ENCODE results near the gene THRAP3.

The THRAP3 gene

GRCh38 chr1:36344395-36344680 is 120.1 kb downstream of the THRAP3 start:
- TF ChIP-seq, protein P1, sequence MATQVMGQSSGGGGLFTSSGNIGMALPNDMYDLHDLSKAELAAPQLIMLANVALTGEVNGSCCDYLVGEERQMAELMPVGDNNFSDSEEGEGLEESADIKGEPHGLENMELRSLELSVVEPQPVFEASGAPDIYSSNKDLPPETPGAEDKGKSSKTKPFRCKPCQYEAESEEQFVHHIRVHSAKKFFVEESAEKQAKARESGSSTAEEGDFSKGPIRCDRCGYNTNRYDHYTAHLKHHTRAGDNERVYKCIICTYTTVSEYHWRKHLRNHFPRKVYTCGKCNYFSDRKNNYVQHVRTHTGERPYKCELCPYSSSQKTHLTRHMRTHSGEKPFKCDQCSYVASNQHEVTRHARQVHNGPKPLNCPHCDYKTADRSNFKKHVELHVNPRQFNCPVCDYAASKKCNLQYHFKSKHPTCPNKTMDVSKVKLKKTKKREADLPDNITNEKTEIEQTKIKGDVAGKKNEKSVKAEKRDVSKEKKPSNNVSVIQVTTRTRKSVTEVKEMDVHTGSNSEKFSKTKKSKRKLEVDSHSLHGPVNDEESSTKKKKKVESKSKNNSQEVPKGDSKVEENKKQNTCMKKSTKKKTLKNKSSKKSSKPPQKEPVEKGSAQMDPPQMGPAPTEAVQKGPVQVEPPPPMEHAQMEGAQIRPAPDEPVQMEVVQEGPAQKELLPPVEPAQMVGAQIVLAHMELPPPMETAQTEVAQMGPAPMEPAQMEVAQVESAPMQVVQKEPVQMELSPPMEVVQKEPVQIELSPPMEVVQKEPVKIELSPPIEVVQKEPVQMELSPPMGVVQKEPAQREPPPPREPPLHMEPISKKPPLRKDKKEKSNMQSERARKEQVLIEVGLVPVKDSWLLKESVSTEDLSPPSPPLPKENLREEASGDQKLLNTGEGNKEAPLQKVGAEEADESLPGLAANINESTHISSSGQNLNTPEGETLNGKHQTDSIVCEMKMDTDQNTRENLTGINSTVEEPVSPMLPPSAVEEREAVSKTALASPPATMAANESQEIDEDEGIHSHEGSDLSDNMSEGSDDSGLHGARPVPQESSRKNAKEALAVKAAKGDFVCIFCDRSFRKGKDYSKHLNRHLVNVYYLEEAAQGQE (IDR thresholded peaks at IDR 0.05; ENCODE audit: insufficient read depth in 1 of 2, low read depth in 2 of 2, low read length in 2 of 2): no peak

DNA sequence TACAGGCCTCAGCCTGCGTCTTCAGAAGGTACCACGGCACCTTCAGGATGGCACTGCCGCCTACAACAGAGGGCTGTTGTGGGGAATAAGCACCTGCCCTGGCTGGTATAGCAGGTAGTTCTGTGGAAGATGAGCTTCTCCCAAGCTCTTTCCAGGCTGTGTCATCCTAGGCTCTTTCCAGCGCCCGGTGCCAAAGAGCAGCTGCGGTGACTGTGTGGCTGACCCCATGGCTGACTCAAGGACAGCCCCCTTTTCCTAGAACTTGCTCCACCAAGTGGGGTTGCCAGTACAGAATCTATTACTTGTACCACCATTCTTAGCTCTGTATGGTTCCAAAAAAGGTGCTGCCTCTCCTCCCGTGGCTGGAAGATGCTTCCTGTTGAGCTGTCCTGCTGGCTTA is 121.1 kb downstream of the THRAP3 start:
- TF ChIP-seq FOXP2 (optimal IDR thresholded peaks at IDR 0.05; ENCODE audit: borderline replicate concordance, extremely low read depth, extremely low read length, insufficient read depth) (no peak), TAF1 (IDR thresholded peaks at IDR 0.05; ENCODE audit: borderline replicate concordance, insufficient read depth, low read length) (no peak), POLR2AphosphoS5 (IDR thresholded peaks at IDR 0.05; ENCODE audit: low read depth, low read length) (no peak), SIN3A (IDR thresholded peaks at IDR 0.05; ENCODE audit: borderline replicate concordance, insufficient read depth, low read length) (no peak)
- TF ChIP-seq, protein P1 (IDR thresholded peaks at IDR 0.05; ENCODE audit: insufficient read depth in 1 of 2, low read depth in 2 of 2, low read length in 2 of 2): no peak

DNA sequence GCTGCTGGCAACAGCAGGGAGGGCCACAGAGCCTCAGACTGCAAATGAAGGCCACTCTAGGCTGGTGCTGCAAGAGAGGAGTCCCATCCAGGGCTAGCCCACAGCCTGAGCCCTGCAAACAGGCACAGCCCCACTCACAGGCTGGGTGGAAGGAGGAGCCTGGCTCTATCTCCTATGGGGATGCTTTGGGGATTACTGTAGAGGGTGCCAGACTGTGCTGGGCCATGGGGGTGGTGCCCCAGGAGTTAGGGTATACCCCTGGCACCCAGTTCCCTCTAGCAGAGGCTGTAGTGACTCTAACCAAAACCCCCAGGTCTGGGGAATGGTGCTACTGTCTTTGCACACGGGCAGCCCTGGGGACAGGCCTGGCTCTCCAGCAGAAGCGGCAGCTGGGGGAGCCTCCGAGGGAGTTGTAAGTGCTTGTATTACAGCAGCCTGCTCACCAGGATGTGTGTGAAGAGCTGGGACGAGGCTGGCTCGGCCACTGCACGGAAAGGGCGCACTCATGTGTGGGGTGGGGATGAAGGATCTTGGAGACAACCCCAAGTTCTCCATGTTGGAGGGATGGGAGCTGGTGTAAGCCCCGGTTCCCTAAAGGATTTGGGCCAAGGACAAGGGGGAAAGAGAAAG is 122.6 kb downstream of the THRAP3 start:
- TF ChIP-seq, protein P1 (IDR thresholded peaks at IDR 0.05; ENCODE audit: insufficient read depth in 1 of 2, low read depth in 2 of 2, low read length in 2 of 2): no peak
- TF ChIP-seq SIN3A (IDR thresholded peaks at IDR 0.05; ENCODE audit: borderline replicate concordance, insufficient read depth, low read length) (no peak), POLR2AphosphoS5 (IDR thresholded peaks at IDR 0.05; ENCODE audit: low read depth, low read length) (no peak), TAF1 (IDR thresholded peaks at IDR 0.05; ENCODE audit: borderline replicate concordance, insufficient read depth, low read length) (no peak), FOXP2 (optimal IDR thresholded peaks at IDR 0.05; ENCODE audit: borderline replicate concordance, extremely low read depth, extremely low read length, insufficient read depth) (no peak)

DNA sequence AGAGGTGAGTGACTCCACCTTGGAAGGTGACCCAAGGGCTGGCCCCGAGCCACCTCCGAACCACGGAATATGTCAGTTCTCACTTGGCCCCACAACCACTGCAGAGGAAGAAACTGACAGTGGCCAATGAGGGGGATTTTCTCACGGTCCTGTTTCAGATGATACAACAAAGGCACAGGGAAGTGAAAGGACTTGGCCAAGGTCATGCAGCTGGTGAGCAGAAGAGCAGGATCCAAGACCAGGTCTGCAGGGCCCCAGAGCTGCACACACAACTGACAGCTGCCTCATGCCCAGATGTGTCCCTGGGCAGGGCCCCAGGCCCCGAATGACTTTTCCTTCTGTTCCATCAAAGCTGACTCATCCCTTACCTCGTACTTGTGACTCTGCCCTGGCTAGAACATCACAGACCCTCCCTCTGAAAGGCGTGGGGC is 125.0 kb downstream of the THRAP3 start:
- TF ChIP-seq SIN3A (IDR thresholded peaks at IDR 0.05; ENCODE audit: borderline replicate concordance, insufficient read depth, low read length) (no peak), FOXP2 (optimal IDR thresholded peaks at IDR 0.05; ENCODE audit: borderline replicate concordance, extremely low read depth, extremely low read length, insufficient read depth) (no peak), POLR2AphosphoS5 (IDR thresholded peaks at IDR 0.05; ENCODE audit: low read depth, low read length) (no peak), TAF1 (IDR thresholded peaks at IDR 0.05; ENCODE audit: borderline replicate concordance, insufficient read depth, low read length) (no peak)
- TF ChIP-seq, protein P1 (IDR thresholded peaks at IDR 0.05; ENCODE audit: insufficient read depth in 1 of 2, low read depth in 2 of 2, low read length in 2 of 2): no peak

DNA sequence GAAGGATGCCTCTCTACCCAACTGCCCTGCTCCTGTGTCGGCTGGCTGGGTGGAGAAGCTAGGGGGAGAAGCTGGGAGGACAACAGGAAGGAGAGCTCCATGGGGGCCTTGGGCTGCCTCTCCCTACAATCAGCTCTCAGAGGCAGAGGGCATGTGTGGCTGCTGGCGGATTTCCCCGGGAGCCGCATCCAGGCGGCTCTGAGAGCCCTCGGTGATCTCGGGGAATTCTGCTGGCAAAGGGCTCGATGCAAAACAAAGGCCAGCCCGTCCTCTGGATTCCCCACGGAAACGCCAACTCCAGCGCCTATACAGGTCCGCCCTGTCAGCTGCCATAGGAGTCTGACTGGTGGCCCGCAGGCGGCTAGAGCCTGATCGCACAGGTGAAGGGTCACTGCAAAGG is 125.6 kb downstream of the THRAP3 start:
- TF ChIP-seq SIN3A (IDR thresholded peaks at IDR 0.05; ENCODE audit: borderline replicate concordance, insufficient read depth, low read length): no peak
- no peak for TF ChIP-seq POLR2AphosphoS5 (IDR thresholded peaks at IDR 0.05; ENCODE audit: low read depth, low read length)
- TF ChIP-seq FOXP2 (optimal IDR thresholded peaks at IDR 0.05; ENCODE audit: borderline replicate concordance, extremely low read depth, extremely low read length, insufficient read depth): no peak
- no peak for TF ChIP-seq TAF1 (IDR thresholded peaks at IDR 0.05; ENCODE audit: borderline replicate concordance, insufficient read depth, low read length)
- TF ChIP-seq, protein P1 (IDR thresholded peaks at IDR 0.05; ENCODE audit: insufficient read depth in 1 of 2, low read depth in 2 of 2, low read length in 2 of 2): no peak
